Thyroid gland (tissue), 4 donors: Measurements from ENCODE around the gene CACNA1E.

ENCODE experiments used
- POLR2A ChIP-seq, 2 donors: fragments of 450-650 bp; IDR thresholded peaks; one replicate each; pipeline ENCODE4 v1.6.1; 2017; ENCODE audit warnings: antibody characterized with exemption in 2 of 2, mild to moderate bottlenecking in 2 of 2, moderate library complexity in 1 of 2
- TF ChIP-seq, protein P1 (sequence below), 6 experiments: fragments of 200-600 bp in 3 of 6; fragments of 450-650 bp in 3 of 6; sonication (generic) in 3 of 6; IDR thresholded peaks; one replicate each; pipeline ENCODE4 v1.5.1; 2016 to 2019; ENCODE audit warnings: antibody characterized with exemption in 6 of 6, mild to moderate bottlenecking in 2 of 6, inconsistent platforms in 1 of 6, moderate library complexity in 1 of 6

DNA sequence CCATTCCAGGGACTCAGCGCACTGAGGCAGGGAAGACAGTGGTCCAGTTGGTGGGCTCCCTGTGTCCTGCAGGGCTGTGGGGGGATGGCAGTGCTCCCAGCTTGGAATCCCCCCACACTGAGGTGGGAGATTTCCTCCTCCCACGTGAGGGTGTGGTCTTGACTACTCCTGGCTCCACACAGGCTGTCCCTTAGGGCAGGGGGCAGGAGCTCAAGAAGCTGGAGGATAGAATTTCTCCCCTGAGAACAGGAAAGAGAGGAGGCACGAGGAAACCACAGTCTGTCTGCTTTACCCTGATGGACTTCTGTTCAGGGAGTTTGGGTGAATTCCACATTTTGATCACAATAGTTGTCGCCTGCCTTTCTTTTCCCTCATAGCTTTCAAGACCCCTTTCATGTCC lies 62.1 kb downstream of the CACNA1E start:
- no peak for TF ChIP-seq POLR2A (IDR thresholded peaks at IDR 0.05)
- TF ChIP-seq, protein P1, sequence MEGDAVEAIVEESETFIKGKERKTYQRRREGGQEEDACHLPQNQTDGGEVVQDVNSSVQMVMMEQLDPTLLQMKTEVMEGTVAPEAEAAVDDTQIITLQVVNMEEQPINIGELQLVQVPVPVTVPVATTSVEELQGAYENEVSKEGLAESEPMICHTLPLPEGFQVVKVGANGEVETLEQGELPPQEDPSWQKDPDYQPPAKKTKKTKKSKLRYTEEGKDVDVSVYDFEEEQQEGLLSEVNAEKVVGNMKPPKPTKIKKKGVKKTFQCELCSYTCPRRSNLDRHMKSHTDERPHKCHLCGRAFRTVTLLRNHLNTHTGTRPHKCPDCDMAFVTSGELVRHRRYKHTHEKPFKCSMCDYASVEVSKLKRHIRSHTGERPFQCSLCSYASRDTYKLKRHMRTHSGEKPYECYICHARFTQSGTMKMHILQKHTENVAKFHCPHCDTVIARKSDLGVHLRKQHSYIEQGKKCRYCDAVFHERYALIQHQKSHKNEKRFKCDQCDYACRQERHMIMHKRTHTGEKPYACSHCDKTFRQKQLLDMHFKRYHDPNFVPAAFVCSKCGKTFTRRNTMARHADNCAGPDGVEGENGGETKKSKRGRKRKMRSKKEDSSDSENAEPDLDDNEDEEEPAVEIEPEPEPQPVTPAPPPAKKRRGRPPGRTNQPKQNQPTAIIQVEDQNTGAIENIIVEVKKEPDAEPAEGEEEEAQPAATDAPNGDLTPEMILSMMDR (IDR thresholded peaks at IDR 0.05), result no peak
